Measurements from ENCODE around the gene CREB5. TPM values are rescaled to one million over a fixed set of nuclear protein-coding genes. Genes with fewer than 3 reads are reported as not detected.
A peak's percentile ranks its signal among the peaks of the same experiment; 100 is the strongest.

Gene CREB5
- polyA plus RNA-seq, 5 donors: 10.4 to 19.5 (median 14.8) TPM

GRCh38 chr7:28405662-28406061 lies 6.7 kb upstream of the CREB5 start:
- no peak for DNase-seq

DNA sequence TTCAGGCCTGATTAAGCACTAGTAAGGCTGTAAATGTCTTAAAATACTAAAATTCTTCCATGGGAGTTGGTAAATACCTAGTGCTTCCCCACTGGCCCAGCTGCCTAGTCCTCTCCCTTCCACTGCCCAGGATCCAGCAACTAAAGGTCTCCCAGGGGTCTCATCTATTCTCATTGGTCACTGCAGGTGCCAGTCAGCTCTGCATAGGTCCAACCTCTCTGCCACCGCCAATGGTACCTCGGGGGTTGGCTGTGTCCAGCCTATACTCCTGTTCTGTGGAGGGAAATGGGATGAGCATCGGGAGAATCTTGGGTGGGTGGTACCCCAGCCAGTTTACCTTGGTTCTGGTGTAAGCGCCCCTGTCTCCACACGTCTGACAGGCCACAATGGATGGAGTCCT lies 6.1 kb upstream of the CREB5 start:
- no peak for DNase-seq

- no peak for DNase-seq
These were observed 4.7 kb upstream of the CREB5 start for GRCh38 chr7:28407651-28408050.

DNA sequence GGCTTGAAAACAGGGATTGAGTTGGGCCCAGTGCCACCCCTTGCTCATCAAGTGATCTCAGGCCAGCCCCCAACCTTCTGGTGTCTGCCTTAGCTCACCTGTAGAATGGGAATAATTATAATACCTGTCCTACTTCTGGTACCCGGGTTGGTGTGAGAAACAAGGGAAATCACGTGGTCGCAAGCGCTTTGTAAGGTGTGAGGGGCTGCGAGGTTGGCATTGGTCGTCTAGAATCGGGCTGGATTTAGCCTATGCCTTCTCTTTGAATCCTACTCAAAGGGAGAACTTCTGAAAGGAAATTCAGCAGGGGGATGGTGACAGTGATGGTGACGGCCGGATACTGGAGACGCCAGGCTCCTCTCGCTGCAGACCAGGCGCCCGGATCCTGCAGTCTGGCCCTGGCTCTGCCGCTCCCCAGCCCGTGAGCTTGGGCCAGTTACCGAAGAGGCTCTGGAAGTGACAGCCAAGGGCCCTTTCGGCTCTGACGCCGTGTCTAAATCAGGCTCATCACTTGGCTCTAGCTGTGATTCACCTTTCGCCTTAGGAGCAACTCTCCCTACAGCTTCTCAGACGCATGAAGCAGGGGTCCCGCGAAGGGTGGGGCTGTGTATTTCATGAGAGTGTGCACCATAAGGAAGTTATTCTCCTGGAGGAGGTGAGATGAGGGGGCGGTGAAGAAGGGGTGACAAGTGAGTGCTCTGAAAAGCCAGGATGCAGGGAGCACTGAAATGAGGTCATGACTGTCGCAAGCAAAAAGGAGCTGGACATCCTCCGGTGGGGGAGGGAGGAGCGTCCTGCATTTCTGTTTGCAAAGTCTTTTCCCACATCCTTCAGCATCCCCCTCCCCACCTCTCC lies 4.0 kb upstream of the CREB5 start:
- DNase-seq: peak in 1 of 2 donors; percentile 20

DNA sequence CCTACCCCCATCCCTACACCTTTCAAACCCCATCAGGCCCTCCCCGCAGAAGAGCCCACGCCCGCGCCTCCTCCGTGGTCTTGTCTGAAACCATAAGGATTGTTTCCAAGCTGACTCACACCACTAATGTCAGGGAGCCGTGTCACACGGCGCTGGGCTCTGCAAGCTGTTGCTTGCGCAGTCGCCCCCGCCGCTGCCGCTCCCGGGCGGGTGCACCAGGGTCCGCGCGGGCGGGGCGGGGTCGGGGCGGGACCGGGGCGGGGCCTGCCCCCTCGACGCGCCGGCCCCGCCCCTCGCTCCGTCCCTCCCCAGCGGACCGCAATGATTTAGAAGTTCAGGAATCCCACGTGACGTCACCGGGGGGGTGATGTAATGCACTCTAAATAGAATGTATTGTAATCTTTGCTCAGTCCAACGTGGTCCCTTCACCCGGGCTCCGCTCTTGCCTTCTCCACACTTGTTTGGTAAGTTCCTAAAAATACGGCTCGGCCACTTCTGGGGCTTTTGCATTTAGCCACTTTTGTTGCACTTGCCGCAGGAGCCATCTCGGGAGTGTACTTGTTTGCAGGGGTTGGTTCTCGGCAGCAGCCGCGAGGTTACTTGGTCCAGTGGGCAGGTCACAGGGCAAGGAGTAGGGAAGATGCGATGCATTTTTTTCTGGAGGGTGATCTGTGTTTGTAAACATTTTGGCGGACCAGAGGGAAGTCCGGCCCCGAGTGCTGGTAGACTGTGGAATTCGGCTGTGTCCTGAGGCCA lies 3.2 kb upstream of the CREB5 start:
- peak; percentile 86 to 91 for DNase-seq

- peak; percentile 46 to 53 for DNase-seq
These were observed 2.3 kb upstream of the CREB5 start for GRCh38 chr7:28409716-28410627.

GRCh38 chr7:28410628-28411531 lies 1.4 kb upstream of the CREB5 start:
- DNase-seq: peak; percentile 52 to 61

GRCh38 chr7:28413011-28413410 lies 693 bp downstream of the CREB5 start:
- DNase-seq: no peak

DNA sequence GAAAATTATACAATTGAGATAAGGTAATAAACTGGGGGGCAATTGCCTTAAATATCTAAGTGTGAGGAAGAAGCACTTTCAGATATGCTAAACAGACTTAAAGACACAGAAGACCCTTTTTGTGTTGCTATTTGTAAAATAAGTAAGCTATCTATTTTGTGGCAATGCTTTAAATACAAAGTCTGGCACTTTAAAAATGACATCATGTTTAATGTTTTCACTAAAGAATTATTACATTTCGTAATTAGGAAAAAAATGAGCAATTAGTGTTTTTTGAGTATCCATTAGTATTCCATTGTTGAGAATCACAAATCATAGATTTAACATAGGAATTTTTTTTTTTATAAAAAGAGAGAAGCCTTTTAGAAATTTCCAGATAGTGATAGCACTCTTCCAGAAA lies 2.1 kb downstream of the CREB5 start:
- no peak for DNase-seq

DNA sequence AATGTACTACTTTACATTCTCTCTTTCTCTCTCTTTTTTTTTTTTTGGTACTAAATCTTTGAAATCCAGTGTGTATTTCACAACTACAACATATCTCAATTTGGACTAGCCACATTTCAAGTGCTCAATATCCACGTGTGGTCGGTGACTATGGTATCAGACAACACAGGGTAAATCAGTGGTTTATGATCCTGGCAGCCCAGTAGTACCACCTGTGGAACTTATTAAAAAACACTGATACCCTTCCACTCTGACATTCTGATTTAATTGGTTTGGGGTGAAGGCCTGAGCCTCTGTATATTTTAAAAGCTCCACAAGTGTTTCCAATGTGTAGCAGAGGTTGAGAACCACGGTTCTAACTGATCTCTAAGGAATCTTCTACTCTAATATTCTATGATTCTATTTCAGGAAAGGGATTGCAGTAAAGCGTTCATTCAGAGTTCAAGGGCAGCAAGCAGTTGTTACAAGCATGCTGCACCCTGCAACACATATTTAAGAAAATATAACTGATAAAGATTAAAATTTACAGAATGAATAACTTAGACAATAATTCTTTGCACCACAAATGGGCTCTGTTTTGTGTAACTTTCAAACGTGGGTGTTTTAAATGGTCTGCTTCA lies 5.1 kb downstream of the CREB5 start:
- no peak for DNase-seq

GRCh38 chr7:28418311-28418710 lies 6.0 kb downstream of the CREB5 start:
- no peak for DNase-seq

DNA sequence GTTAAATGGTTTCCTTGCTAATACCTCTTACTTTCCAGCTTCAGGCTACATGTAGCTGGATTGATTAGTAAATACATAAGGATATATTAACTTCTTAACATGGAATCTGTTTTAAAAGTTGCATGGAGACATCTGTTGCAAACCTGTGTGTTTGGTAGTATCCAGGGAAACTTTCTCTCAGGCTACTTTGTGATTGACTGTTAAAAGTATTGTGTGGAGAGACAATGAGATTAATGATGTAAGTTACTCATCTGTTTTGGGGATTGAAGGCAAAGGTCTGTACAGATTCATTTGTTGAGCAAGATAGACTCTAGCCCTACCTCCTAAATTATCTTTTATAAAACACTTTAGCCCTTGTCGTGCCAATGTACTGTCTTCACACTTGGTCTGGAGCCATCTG lies 6.6 kb downstream of the CREB5 start:
- DNase-seq: no peak

GRCh38 chr7:28419716-28420115 lies 7.4 kb downstream of the CREB5 start:
- DNase-seq: no peak

DNA sequence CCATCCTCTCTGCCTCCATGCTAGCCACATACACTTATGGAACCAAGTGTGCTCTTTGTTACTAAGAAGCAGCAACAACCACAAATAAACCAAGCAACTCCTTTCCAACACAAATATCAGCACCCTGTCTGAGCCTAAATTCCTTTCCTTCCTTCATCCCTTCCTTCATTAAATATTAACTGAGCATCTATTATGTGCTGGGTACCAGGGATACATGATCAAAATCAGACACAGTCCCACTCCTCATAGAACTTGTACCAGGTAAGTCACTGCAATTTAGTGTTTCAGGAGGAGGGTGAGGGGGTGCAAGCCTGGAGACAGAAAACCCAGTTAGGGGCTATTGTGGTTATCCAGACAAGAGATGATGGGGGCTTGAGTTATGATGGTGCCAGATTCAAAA lies 10.8 kb downstream of the CREB5 start:
- no peak for DNase-seq

DNA sequence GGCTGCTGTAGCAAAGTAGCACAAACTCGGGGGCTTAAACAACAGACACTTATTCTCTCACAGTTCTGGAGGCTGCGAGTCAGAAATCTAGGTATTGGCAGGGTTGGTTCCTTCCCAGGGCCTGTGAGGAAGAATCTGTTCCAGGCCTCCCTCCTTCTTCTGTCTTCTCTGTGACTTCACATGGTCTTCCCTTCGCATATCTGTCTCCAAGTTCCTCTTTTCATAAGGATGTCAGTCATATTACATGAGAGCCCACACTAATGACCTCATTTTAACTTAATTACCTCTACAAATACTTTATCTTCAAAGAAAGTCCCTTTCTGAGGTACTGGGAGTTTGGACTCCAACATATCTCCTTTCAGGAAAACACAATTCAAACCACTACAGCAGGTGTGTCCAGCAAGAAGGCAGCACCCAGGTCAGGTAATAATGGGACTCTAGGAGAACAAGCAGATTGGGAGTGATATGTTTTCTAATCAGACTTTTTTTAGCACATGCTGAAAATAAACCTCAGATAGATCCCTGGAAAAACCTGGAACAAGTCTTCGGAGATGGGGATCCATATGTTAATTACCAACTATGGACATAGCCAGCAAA lies 11.7 kb downstream of the CREB5 start:
- DNase-seq: no peak

GRCh38 chr7:28425496-28425895 lies 13.2 kb downstream of the CREB5 start:
- no peak for DNase-seq

DNA sequence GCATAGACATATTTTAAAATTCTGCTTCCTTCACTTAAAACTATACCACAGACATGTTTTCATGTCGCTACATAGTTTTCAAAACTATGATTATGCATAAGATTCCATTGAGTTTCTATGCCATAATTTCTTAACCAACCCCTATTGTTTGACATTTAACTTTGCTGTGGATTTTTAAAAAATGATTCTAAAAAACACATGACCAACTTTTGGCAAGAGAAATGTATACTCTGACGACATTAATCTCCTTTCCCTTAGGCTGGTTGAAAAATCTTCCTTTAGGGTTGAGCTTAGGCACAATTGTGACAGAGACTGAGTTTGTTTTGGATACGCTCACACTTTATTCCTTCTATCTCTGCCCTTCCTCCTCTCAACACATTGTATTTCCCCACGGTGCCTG lies 14.9 kb downstream of the CREB5 start:
- no peak for DNase-seq

DNA sequence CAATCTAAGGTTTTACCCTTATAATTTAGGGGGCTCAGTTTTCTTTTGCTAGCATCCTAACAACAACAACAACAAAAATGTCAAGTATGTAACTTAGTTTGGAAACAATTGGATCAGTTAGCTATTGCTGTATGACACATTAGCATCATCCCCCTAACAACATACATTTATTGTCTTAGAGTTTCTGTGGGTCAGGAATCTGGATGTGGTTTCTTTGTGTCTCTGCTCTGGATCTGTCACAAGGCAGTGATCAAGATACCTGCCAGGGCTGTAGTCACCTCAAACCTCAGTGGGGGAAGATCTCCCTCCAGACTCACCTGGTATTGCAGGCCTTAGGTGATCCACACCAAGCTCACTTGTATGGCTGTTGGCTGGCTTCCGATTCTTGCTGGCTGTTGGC lies 18.3 kb downstream of the CREB5 start:
- DNase-seq: no peak

GRCh38 chr7:28432105-28432504 lies 19.8 kb downstream of the CREB5 start:
- no peak for DNase-seq

GRCh38 chr7:28433039-28433438 lies 20.7 kb downstream of the CREB5 start:
- no peak for DNase-seq
